ENCODE results near the gene KAT2B.

KAT2B gene

DNA sequence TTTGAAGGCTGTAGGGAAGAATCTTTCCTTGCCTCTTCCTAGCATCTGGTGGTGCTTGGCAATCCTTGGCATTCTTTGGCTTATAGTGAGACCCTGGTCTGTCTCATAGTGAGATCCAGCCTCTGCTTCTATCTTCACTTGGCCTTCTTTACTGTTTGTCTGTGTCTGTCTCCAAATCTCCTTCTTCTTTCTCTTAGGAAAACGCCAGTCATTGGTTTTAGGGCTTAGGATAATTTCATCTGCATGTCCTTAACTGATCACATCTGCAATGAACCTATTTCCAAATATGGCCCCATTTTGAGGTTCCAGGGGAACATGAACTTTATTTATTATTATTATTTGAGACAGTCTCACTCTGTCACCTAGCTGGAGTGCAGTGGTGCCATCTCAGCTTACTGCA lies 25.8 kb downstream of the KAT2B start:
- DNase-seq (ENCODE audit: low read depth) = no peak
- no peak overlapping the region for H3K4me3 ChIP-seq (ENCODE audit: low read length)
- TF ChIP-seq, protein P1, sequence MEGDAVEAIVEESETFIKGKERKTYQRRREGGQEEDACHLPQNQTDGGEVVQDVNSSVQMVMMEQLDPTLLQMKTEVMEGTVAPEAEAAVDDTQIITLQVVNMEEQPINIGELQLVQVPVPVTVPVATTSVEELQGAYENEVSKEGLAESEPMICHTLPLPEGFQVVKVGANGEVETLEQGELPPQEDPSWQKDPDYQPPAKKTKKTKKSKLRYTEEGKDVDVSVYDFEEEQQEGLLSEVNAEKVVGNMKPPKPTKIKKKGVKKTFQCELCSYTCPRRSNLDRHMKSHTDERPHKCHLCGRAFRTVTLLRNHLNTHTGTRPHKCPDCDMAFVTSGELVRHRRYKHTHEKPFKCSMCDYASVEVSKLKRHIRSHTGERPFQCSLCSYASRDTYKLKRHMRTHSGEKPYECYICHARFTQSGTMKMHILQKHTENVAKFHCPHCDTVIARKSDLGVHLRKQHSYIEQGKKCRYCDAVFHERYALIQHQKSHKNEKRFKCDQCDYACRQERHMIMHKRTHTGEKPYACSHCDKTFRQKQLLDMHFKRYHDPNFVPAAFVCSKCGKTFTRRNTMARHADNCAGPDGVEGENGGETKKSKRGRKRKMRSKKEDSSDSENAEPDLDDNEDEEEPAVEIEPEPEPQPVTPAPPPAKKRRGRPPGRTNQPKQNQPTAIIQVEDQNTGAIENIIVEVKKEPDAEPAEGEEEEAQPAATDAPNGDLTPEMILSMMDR (conservative IDR thresholded peaks at IDR 0.05; ENCODE audit: low read depth, low read length) = no peak

DNA sequence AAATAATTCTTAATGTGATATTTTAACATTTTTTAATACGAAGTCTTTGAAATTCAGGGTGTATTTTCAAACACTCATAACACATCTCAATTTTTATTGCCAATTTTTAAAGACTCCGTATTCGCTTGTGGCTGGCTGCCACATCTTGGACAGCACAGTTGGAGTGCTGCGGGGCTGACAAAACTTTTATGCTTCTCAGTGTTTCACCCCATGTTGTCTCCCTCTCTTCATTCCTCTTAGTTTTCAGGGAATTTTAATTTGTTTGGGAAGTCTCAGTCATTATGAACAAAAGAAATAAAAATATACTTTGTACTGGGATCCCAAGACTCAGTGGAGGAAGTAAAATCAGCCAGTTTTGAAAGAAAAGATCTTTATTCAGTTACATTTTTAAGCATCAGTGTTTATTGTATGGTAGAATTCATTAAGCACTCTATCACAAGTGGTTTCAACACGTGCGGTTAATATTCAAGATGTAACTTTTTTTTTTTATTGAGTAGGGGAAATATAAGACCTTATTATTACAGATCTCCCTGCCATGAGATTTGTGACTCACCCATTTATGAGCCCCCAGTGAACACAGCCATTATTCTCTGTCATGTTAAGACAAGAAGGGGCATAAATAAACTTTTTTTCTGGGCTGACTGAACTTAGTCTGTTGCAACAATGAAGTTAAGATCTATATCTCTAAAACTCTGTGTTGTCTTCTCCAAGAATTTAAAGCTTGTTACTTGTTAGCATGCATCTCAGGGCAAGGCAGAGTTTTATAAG lies 26.8 kb downstream of the KAT2B start:
- DNase-seq (ENCODE audit: low read depth) = peak; percentile 22
- TF ChIP-seq, protein P1 (conservative IDR thresholded peaks at IDR 0.05; ENCODE audit: low read depth, low read length) = no peak

DNA sequence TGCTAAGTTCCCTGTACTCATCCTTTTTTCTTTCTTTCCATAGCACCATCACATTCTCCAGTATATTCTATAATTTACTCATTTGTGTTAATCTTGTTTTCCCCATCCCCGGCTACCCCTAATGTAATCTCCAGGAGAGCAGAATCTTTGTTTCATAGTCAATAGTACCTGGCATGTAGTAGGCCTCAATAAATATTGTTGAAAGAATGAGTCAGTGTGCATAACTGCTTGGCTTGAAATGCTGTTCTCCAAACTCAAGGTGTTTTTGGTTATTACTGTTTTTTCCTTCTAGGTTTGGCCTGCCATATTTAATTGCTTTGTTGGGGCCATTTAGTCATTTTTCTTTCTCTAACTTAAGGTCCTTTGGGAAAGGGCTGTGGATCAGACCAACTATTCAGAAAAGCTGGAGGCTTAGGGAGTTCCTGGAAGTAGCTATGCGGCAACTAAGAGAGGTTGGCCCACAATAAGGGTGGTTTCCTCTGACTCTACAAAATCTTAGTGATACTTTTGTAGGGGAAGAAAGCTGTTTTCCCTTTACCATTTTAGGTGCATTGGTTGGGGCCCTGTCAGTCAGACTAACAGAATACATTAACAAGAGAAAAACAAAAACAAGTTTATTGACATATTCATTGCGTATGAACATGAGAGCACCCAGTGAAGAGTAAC lies 28.4 kb downstream of the KAT2B start:
- DNase-seq (ENCODE audit: low read depth) = no peak
- H3K4me3 ChIP-seq (ENCODE audit: low read length) = no peak overlapping the region
- TF ChIP-seq, protein P1 (conservative IDR thresholded peaks at IDR 0.05; ENCODE audit: low read depth, low read length) = no peak

More for the DNA sequence above, 26.8 kb downstream of the KAT2B start:
- H3K4me3 ChIP-seq (ENCODE audit: low read length) = no peak overlapping the region

DNA sequence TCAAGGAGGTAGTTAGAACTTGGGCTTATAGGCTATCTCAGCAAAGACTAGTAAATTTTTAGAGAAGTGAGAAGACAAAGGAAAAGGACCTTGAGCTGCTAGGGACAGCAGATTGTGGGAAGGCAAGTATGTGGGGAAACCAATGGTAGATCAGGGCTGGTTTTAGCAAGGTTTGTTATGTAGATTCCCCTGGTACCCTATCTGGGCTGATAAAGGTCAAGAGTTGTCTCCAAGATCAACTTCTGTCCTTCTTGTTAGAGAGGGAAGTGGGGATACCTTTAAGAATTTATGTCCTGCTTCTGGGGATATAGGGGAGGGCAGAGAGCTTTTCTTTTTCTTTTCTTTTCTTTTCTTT lies 28.9 kb downstream of the KAT2B start:
- TF ChIP-seq, protein P1 (conservative IDR thresholded peaks at IDR 0.05; ENCODE audit: low read depth, low read length) = no peak

DNA sequence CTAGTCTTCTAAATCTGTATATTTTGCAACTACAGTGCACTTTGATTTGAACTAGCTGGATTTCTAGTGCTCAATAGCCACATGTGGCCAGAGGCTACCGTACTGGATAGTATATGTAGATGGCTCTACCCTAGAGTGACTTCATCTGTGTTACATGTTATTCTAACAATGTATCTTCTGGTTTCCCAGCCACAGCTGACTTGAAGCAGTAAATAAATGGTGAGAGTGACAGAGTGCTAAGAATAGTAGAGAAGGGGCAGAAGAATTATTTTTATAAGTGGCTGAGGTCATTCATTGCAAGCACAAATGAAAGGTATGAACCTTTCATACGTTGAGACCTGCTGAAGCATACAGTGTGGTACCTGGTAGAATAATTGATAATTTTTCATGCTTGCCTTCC lies 30.9 kb downstream of the KAT2B start:
- no peak overlapping the region for H3K4me3 ChIP-seq (ENCODE audit: low read length)
- no peak for DNase-seq (ENCODE audit: low read depth)
- TF ChIP-seq, protein P1 (conservative IDR thresholded peaks at IDR 0.05; ENCODE audit: low read depth, low read length) = no peak

More for the DNA sequence above, 28.9 kb downstream of the KAT2B start:
- H3K4me3 ChIP-seq (ENCODE audit: low read length) = no peak overlapping the region
- no peak for DNase-seq (ENCODE audit: low read depth)

DNA sequence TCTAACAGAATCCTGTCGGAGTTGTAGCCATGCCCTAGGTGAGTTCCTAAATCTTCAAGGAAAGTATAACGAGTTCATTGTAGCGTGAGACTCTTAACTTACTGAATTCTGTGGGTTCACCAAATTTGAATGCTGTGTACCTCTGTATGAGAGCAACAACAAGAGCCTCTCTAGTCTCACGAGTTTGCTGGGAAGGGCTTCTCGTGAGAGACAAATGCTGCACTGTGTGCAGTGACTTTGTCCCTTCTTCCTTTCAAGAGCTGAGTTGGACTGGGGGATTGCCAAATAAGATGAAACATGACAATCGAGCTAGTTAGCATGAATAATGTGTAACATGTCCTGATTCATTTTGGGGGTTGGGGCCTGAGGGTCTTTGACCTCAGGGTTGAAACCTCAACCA lies 32.2 kb downstream of the KAT2B start:
- no peak overlapping the region for H3K4me3 ChIP-seq (ENCODE audit: low read length)
- TF ChIP-seq, protein P1 (conservative IDR thresholded peaks at IDR 0.05; ENCODE audit: low read depth, low read length) = no peak
- no peak for DNase-seq (ENCODE audit: low read depth)

DNA sequence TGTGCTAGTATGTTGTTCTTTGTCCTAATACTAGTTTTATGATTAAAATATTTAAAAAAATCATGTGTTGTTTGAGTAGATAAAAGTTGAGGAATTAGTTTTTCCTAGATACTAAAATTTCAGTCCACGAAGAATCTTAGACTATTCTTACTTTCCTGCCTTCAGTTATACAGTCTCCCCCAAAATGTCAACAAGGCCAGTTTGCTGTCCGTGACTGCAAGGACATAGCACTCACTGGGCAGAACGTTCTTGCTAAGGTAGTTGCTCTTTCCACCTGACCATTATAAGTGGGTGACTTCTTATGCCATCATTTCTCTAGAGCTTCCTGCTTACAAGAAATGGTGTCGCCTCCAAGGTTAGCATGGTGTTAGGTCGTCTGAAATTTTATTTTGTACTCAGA lies 32.8 kb downstream of the KAT2B start:
- no peak overlapping the region for H3K4me3 ChIP-seq (ENCODE audit: low read length)
- DNase-seq (ENCODE audit: low read depth) = no peak
- TF ChIP-seq, protein P1 (conservative IDR thresholded peaks at IDR 0.05; ENCODE audit: low read depth, low read length) = no peak

All from retinal pigment epithelial cell (primary cell).